ENCODE results near the gene GPA33.

Gene GPA33

GRCh38 chr1:167086033-167086432 lies 4.1 kb downstream of the GPA33 start:
- no peak for DNase-seq (ENCODE audit: low spot score)

DNA sequence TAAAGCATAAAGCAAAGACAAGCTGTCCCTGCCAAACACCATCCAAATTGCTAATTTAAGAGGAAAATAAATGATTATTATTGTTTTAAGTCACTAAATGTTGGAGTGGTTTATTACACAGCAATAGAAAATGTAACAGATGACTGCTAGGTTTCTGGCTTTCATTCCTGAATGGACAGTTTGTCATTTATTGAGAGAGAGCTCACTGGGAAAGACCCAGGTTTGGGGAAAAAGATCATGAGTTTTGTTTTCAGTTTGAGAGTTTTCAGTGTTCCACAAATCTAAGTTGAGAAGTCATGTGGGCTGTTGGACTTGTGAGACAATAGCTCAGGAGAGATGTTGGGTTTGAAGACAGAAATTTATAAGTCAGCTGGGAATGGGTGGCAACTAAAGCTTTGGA lies 5.4 kb downstream of the GPA33 start:
- DNase-seq (ENCODE audit: low spot score), result no peak

DNA sequence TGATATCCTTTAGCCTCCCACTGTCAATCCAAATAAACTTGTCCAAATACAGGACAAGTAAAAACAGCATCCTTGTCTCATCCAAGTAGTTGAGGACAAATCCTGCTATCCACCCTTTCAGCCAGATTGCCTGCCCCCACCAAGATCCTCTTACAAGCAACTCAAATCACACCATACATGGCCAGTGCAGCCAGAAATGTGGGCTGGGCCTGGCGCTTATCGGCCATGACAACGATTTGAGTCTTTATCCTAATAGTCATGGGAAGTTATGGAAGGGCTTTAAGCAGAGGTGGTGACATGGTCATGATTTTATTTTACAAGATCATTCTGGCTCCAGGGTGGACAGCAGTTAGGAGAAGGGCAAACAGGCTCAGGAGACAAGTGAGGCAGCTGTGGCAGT lies 6.3 kb downstream of the GPA33 start:
- no peak for DNase-seq (ENCODE audit: low spot score)

- no peak for DNase-seq (ENCODE audit: low spot score)
These were observed 7.0 kb downstream of the GPA33 start for GRCh38 chr1:167083066-167083665.

GRCh38 chr1:167082511-167083027 lies 7.6 kb downstream of the GPA33 start:
- no peak for DNase-seq (ENCODE audit: low spot score)

DNA sequence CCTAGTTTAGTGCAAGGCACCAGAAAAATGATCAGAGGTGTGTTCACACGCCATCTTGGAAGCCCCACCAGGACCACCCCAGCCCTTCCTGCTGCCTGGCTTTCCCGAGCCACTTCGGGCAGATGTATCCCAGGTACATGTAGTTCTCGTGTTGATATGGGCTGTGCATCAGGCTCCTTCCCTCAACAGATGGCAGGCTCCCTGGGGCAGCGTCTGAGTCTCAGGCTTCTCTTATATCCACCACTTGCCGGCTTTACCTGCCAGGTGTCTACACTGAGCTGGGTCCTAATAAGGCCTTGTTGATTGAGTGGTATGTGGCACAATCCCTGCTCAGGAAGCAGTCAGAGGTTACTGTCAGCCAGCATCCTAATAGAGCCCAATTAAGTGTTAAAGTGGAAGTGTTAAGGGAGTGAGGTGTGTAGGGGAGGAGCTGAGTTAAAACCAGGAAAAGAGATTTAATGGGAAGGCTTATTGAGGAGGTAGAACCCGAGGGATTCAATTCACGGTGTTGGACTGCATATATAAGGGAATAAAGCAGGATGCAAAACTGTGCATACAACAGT lies 8.5 kb downstream of the GPA33 start:
- no peak for DNase-seq (ENCODE audit: low spot score)

GRCh38 chr1:167077868-167078210 lies 12.3 kb downstream of the GPA33 start:
- no peak for DNase-seq (ENCODE audit: low spot score)

DNA sequence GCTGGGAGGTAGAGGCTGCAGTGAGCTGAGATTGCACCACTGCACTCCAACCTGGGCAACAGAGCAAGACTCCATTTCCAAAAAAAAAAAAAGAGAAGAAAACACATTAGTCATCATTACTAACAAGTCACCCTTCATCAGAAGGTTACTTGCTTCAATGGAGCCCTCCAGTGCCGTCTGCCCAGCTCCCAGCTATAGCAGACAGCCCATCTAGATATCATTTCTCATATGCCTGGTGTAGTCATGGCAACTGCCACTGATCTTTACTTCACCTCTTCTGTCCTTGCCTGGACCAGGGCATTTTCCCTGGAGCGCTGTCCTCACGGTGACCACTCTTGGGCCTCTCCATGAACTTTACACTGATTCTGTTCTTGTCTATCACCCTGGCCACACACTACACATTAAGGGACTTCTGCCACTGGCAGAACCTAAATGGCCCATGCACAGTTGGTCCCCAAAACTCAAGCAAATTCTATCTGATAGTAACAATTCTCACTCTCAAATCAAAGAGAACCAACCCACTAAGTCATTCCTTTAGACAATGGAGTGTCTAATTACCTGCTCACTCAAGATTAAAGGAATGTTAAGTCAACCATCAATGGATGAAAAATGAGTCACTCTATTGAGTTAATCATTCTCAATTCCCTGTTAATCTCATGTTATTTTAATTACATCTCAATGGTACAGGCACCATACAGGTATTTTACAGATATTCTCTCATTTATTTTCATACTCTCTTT lies 12.9 kb downstream of the GPA33 start:
- no peak for DNase-seq (ENCODE audit: low spot score)

DNA sequence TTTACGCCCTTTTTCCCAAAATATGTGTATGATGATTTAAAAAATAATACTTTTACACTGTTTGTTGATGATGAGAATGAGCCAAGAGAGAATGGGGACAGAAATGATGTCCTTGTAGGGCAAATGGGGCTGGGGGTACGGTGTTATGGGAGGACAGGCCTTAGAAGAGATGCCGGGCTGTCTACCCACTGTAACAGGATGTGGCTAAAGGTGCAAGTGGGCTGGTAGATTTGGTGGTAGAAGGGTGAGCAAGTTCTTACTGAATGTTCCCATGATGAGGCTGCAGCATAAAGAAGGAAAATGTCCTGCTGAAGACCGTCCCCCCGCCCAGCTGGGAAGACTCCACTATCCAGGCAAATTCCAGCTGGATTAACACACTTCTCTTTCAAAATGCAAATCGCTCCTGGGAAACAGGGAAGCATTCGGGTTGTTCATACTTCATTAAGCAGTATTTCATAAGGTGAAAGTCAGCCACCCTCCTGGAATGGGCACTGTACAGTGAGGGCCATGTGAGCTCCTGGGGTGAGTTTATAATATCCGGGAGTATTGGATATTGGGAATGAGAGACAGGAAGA lies 14.0 kb downstream of the GPA33 start:
- no peak for DNase-seq (ENCODE audit: low spot score)

DNA sequence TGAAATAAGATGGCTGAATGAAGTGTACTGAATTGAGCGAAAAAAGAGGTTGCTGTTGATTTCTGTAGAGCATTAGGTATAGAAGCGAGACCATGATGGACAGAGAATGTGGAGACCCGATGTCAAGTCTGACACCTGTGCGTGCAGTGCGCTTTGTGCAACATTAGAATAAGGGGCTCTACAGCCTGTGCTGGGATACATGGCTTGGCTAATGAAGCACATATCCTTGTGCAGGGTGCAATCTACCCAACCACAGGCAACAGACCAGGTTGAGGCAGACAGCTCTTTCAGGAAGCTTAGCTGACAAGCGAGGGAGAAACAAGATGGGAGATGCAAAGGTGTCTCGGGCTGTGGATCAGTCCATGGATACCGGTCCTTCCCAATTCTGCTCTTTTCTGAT lies 18.9 kb downstream of the GPA33 start:
- DNase-seq (ENCODE audit: low spot score), result no peak

GRCh38 chr1:167068761-167069160 lies 21.4 kb downstream of the GPA33 start:
- DNase-seq (ENCODE audit: low spot score), result no peak

DNA sequence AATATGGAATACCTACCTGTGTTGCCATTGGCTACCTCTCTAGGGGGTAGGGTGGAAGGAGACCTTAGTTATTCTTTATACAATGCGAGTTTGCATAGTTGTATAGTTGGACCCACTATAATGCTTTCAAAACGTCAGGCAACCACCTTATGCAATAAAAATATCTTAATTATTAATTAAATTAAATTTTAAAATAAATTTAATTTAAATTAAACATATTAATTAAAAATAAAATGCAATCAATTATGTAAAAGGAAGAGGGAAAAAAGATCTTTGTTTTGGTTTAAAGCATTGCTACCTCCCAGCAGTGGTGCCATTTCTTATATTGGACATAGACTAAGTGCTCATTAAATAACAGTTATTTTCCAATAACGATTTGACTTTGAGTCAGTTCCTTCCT lies 22.3 kb downstream of the GPA33 start:
- DNase-seq (ENCODE audit: low spot score), result no peak

DNA sequence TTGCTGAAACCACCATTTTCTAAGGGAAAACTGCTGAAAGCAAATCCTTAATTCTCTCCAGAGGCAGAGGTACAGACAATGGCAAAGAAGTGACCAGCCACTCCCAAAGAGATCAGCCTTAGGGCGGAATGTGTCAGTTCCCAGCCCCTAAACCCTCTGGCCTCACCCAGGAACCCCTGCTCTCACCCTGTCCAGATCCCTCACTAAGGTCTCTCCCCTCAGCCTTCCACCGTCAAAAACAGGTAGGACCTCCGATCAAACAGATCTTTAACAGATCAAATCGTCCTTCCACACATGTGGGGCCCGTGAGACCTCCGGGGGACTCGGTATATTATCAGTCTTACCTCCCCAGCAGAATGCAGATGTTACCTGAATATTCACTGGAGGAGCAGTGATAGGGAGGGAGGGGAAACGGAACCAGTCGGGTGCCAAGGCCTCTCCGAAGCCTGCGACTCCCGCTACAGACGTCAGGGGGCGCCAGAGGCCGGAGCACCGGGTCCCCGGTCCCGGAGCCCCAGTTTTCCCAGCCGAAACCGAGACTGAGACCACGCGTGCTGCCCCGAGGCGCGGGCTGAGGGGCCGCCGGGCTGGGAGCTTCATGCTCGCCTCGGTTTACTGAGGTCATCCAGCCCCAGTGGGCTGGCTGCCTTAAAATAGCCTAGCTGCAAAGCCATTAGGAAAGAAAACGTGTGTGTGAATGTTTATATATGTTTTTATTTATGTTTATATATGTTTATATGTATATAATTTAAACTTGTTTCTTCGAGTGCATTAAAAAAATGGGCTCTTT lies 23.6 kb downstream of the GPA33 start:
- DNase-seq (ENCODE audit: low spot score), result peak; percentile 98

DNA sequence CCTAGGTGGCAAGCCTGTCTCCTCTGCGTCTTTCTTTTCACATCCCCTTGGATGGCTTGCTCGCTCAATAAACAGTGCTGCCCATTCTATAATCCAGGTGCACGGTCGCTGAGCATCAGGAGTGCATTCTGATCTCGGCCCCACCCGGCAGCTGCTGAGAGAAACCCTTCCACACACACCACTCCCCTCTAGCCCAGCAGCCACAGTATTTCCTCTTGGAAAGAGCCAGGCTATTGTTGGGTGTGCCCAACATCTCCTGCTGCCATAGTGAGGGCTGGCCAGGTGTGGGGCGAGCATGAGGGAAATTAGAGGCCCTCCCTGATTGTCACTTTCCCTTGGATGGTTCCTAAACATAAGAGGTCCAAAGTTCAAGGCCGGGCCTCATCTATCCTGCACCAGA lies 24.7 kb downstream of the GPA33 start:
- DNase-seq (ENCODE audit: low spot score), result no peak

DNA sequence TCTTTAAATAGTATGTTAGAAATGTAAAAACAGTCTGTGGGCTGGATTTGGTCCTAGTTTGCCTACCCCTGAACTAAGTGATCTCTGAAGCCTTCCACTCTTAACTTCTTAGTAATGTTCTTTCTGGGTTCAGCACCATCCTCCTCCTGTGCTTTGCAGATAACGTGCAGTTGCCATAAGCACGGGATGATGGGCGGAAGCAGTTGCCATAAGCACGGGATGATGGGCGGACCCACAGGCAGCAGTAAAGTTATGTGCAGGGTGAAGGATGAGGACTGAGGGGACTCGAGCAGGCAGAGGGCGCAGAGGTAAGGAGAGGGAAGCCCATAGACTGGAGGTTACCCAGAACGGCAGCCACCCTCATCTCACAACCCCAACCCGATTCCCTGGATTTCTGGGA lies 25.6 kb downstream of the GPA33 start:
- no peak for DNase-seq (ENCODE audit: low spot score)

- DNase-seq (ENCODE audit: low spot score), result no peak
These were observed 29.1 kb downstream of the GPA33 start for GRCh38 chr1:167061073-167061464.

DNA sequence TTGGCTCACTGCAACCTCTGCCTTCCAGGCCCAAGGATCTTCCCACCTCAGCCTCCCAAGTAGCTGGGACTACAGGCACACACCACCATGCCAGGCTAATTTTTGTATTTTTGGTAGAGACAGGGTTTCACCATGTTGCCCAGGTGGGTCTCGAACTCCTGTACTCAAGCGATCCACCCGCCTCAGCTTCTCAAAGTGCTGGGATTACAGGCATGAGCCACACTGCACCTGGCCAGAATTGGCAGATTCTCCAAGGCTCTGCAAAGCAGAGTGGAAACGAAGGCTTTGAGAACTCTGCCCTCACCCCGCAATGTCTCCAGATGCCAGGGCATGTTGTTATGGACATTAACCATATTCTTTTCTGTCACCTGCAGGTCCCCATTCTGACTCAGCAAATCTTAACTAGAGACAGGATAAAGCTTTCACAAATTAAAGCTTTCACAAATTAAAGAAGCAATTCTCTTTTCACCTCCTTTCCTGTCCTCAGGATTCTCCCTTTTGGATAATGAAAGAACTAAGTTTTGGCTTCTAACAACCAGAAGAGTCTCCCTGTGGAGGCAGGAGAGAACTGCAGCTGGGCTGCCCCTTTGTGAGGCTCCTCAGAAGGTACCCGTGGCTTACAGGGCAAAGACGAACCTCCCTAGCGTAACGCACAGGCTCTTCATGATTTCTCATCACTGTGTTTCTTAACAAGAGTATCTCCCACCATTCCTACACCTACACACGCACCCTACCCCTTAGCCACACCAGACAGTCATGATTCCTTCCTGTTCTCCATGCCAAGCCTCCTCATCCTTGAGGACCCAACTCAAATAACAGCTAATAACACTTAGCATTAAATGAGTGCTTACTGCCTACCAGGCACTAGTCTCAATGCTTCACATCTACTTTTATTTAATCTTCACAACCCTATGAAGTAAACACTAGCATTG lies 29.8 kb downstream of the GPA33 start:
- DNase-seq (ENCODE audit: low spot score), result no peak

DNA sequence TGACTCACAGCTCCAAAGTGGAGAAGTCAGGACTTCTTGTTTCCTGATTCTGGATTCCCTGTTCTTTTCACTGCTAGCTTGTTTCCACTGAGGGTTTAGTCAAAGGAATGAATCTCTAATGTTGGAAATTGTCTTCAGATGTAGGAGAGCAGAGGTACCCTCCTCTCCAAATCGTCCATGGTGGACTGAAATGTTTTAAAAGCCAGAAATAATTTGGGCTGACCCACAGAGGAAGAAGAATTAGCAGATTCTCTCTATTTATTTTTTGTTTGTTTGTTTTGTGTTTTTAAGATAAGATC lies 30.4 kb downstream of the GPA33 start:
- no peak for DNase-seq (ENCODE audit: low spot score)

DNA sequence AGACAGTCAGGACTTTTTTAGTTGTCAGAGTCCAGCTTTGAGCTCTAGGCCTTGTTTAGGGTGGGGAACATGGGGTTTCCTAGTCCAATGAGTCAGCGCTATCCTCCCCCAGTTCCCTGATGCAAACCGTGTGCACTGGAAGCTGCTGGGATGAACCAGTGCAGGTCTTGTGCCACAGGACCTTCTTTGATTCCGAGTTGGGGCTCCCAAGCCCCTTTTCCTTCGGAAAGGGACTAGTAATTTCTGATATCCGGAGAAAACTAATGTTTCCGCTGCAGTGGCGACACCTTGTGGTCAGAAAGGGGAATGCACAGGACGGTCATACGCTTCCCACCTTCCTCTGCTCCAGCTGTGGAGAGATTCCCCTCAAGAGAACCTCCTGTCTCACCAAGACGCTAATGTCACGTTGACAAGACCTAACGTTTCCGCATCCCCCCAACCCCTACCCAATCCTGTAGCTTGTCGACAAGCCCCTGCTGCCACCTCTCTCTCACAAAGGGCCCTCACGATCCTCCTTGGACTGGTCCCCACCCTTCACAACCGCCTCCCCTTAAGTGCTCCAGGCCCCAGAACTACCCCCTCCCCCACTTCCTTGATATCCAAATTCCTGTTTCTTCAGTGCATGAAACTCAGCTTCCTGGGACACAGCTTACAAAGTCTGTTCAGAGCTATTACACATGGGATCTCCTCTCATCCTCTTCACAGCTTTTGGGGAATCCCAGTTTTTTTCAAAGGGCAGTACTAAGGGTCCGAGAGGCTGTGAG lies 30.9 kb downstream of the GPA33 start:
- peak; percentile 76 for DNase-seq (ENCODE audit: low spot score)

GRCh38 chr1:167057241-167057688 lies 32.9 kb downstream of the GPA33 start:
- peak; percentile 79 for DNase-seq (ENCODE audit: low spot score)
